Keratinocyte (primary cell): ENCODE data around the gene RPRD1B. TPM values are rescaled to one million over a fixed set of nuclear protein-coding genes. Genes with fewer than 3 reads are reported as not detected.

Experiments
- DNase-seq: peaks from one replicate; pipeline ENCODE4 v3.0.0-alpha.2; 2011; ENCODE audit warnings: low read depth, missing footprints, low spot score
- FAIRE-seq: peaks from 2 replicates; lab custom pipeline; 2011; peaks lifted over from hg19 to GRCh38; lab: Jason Lieb, UNC
- H2AFZ ChIP-seq: 2 replicates; pipeline ENCODE4 v1.6.0; 2012; ENCODE audit warnings: low read length, control low read depth, inconsistent platforms; ENCODE audit not compliant: control insufficient read depth
- H3K27ac ChIP-seq: 2 replicates; pipeline ENCODE4 v1.5.1; 2011; ENCODE audit warnings: low read length; ENCODE audit not compliant: control insufficient read depth, insufficient read depth
- H3K27me3 ChIP-seq: 3 replicates; pipeline ENCODE4 v1.6.0; 2011; ENCODE audit warnings: low read length; ENCODE audit not compliant: control insufficient read depth, insufficient read depth; ENCODE audit errors: extremely low read depth
- H3K36me3 ChIP-seq, 2 experiments: 2 replicates in 1 of 2; 3 replicates in 1 of 2; pipeline ENCODE4 v1.5.1; 2011; ENCODE audit warnings: low read length in 2 of 2, mild to moderate bottlenecking in 1 of 2; ENCODE audit not compliant: control insufficient read depth in 2 of 2, insufficient read depth in 2 of 2; ENCODE audit errors: extremely low read depth in 1 of 2
- H3K4me1 ChIP-seq: 3 replicates; pipeline ENCODE4 v1.5.1; 2011; ENCODE audit warnings: low read length; ENCODE audit not compliant: control insufficient read depth, insufficient read depth; ENCODE audit errors: extremely low read depth
- H3K4me2 ChIP-seq: 3 replicates; pipeline ENCODE4 v1.6.0; 2011; ENCODE audit warnings: low read depth, low read length; ENCODE audit not compliant: control insufficient read depth, insufficient read depth; ENCODE audit errors: extremely low read depth
- H3K4me3 ChIP-seq, 3 experiments: fragments of 200-600 bp in 1 of 3; sonication (generic) in 1 of 3; 2 replicates in 2 of 3; 3 replicates in 1 of 3; pipeline ENCODE4 v1.5.1; 2011 to 2016; ENCODE audit warnings: low read length in 3 of 3, mild to moderate bottlenecking in 3 of 3, control low read depth in 2 of 3, inconsistent platforms in 1 of 3, low read depth in 1 of 3, mixed read lengths in 1 of 3, mixed run types in 1 of 3, moderate library complexity in 1 of 3; ENCODE audit not compliant: control insufficient read depth in 2 of 3, insufficient read depth in 2 of 3; ENCODE audit errors: extremely low read depth in 1 of 3
- H3K79me2 ChIP-seq: 2 replicates; pipeline ENCODE4 v1.6.0; 2012; ENCODE audit warnings: low read length; ENCODE audit not compliant: control insufficient read depth, insufficient read depth
- H3K9ac ChIP-seq: 3 replicates; pipeline ENCODE4 v1.6.0; 2011; ENCODE audit warnings: low read length; ENCODE audit not compliant: control insufficient read depth, insufficient read depth; ENCODE audit errors: extremely low read depth
- H3K9me1 ChIP-seq: 3 replicates; pipeline ENCODE4 v1.6.0; 2011; ENCODE audit warnings: low read length; ENCODE audit not compliant: control insufficient read depth, insufficient read depth; ENCODE audit errors: extremely low read depth
- H3K9me3 ChIP-seq: 2 replicates; pipeline ENCODE4 v1.5.1; 2012; ENCODE audit warnings: low read depth, low read length; ENCODE audit not compliant: control insufficient read depth
- H4K20me1 ChIP-seq: 3 replicates; pipeline ENCODE4 v1.6.0; 2011; ENCODE audit warnings: low read length; ENCODE audit not compliant: control insufficient read depth, insufficient read depth; ENCODE audit errors: extremely low read depth
- CTCF ChIP-seq, 3 experiments: IDR thresholded peaks in 1 of 3; conservative IDR thresholded peaks in 1 of 3; optimal IDR thresholded peaks in 1 of 3; 2 replicates in 2 of 3; 3 replicates in 1 of 3; pipeline versions ENCODE3 to v1.5.1; 2011; ENCODE audit warnings: low read length in 3 of 3, mild to moderate bottlenecking in 3 of 3, moderate library complexity in 2 of 3, control low read depth in 1 of 3, inconsistent platforms in 1 of 3; ENCODE audit not compliant: insufficient read depth in 2 of 3; ENCODE audit errors: extremely low read depth in 1 of 3
- EZH2 ChIP-seq: IDR thresholded peaks from one replicate; pipeline ENCODE4 v1.6.1; 2012; ENCODE audit warnings: inconsistent platforms, mild to moderate bottlenecking, low read length, moderate library complexity
- dilution Hi-C: fragments of 300-500 bp; cut with MboI; formaldehyde crosslinking; loops from one replicate; pipeline ENCODE4 v1.7.0; 2020; ENCODE audit warnings: low sequenced_read_pairs; ENCODE audit not compliant: extremely low pct_ligation_motif_present
- polyA plus RNA-seq, 5 experiments: library from polyadenylated mRNA; depleted of rRNA in 3 of 5; stranded (reverse) in 3 of 5; stranded (forward) in 1 of 5; unstranded in 1 of 5; fragments of >200 nt; gene quantifications; 1 replicate in 1 of 5; 2 replicates in 3 of 5; 3 replicates in 1 of 5; pipeline versions ENCODE4 v1.2.1 to v1.2.3, GENCODE V29; 2011 to 2012; ENCODE audit warnings: missing spikeins in 2 of 5, low read depth in 1 of 5, low replicate concordance in 1 of 5

Gene RPRD1B
- polyA plus RNA-seq, 1 donor (not counting 4 experiments of a cell fraction or from before 2014, with no cell fraction given) = 19.9 TPM

DNA sequence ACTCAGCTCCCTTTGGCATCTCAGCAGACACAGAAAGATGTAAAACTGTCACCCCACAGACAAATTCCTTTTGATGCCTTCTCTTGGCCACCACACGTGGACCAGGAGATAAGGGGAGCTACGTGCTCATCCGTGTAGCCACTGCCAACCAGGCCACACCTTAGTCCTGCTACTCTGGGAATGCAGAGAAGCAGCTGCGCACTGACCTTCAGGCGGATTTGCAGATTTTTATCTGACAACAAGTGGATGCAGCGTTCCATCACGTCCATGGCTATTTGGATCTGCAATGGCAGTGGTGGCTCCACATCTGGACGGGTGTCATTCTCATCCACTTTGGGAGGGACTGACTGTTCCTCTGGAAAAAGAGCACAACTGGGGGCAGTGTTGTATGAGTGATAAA lies 31.1 kb upstream of the RPRD1B start:
- FAIRE-seq (no peak), DNase-seq (no peak)
- no peaks in the 10 kb centered on the region for H3K27me3 ChIP-seq
- no peak overlapping the region for H2AFZ ChIP-seq
- H3K27ac ChIP-seq = no peak overlapping the region
- H3K9me3 ChIP-seq = no peaks in the 10 kb centered on the region
- H3K79me2 ChIP-seq = no peaks in the 10 kb centered on the region
- dilution Hi-C loops = no loop called here
- no peak overlapping the region for H3K9ac ChIP-seq
- H3K4me3 ChIP-seq = no peak overlapping the region
- H3K4me2 ChIP-seq = no peak overlapping the region
- TF ChIP-seq CTCF (optimal IDR thresholded peaks at IDR 0.05 in 1 of 3, IDR thresholded peaks at IDR 0.05 in 1 of 3, conservative IDR thresholded peaks at IDR 0.05 in 1 of 3; ENCODE audit: extremely low read depth in 1 of 3, insufficient read depth in 2 of 3, low read length in 3 of 3) (no peak), EZH2 (no peak)
- H3K36me3 ChIP-seq = peaks cover 5 to 26% of the 10 kb centered on the region in 2 experiments
- peaks cover 7% of the 10 kb centered on the region for H3K4me1 ChIP-seq
- H3K9me1 ChIP-seq = no peaks in the 10 kb centered on the region
- H4K20me1 ChIP-seq = no peaks in the 10 kb centered on the region

DNA sequence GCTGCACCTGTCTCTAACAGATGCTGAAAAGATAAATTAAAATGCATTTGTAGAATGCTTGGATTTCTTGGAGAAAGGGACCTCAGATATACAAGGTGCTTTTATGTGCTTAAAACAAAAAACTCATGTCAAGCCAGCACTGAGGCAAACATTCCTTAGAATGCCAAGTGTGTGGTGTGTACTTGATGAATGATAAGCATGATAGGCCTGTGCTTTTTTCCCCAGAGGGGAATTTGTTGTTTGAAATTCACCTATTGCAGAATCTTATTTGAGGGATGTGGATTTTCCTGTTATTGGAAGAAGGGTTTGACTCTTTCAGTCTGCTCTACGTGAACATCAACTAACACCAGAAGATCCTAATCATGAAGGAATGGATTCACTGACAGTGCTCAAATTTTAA lies 29.1 kb upstream of the RPRD1B start:
- no peak overlapping the region for H2AFZ ChIP-seq
- DNase-seq = no peak
- dilution Hi-C loops = no loop called here
- H4K20me1 ChIP-seq = no peaks in the 10 kb centered on the region
- H3K4me3 ChIP-seq = no peak overlapping the region
- TF ChIP-seq EZH2 = no peak
- no peak for TF ChIP-seq CTCF (optimal IDR thresholded peaks at IDR 0.05 in 1 of 3, IDR thresholded peaks at IDR 0.05 in 1 of 3, conservative IDR thresholded peaks at IDR 0.05 in 1 of 3; ENCODE audit: extremely low read depth in 1 of 3, insufficient read depth in 2 of 3, low read length in 3 of 3)
- no peak overlapping the region for H3K9ac ChIP-seq
- H3K27ac ChIP-seq = no peak overlapping the region
- no peaks in the 10 kb centered on the region for H3K9me1 ChIP-seq
- peaks cover 7% of the 10 kb centered on the region for H3K4me1 ChIP-seq
- H3K36me3 ChIP-seq = peaks cover 5 to 14% of the 10 kb centered on the region in 2 experiments
- FAIRE-seq = no peak
- no peaks in the 10 kb centered on the region for H3K27me3 ChIP-seq
- H3K4me2 ChIP-seq = no peak overlapping the region
- H3K79me2 ChIP-seq = no peaks in the 10 kb centered on the region
- H3K9me3 ChIP-seq = no peaks in the 10 kb centered on the region
